GM19397 (cell line): Measurements from ENCODE around the gene SLK.

ENCODE experiments used
- ATAC-seq: cut with Tn5 transposase; IDR thresholded peaks from one replicate; pipeline ENCODE4 v1.9.1; 2021; ENCODE audit warnings: mild to moderate bottlenecking, moderate library complexity; ENCODE audit not compliant: unreplicated experiment

The SLK gene

DNA sequence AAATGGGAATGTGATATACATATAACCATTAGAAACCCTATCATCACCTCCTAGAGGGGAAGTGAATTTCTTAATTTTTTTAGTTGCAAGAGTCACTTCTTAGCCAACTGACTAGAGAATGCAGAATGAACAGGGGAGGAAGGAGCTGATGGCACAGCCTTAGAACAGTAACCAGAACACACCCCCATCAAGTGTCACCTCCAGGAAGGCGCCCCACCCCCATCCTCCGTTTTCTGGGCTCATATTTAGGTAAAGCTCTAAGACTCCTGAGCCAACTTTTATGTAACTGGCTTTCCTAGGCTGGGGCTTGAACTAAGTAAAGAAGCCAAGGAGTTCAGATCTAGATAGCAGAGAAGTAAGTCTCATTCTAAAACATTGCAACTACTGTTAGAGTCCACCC, 64.7 kb downstream of the SLK start:
- ATAC-seq = no peak

DNA sequence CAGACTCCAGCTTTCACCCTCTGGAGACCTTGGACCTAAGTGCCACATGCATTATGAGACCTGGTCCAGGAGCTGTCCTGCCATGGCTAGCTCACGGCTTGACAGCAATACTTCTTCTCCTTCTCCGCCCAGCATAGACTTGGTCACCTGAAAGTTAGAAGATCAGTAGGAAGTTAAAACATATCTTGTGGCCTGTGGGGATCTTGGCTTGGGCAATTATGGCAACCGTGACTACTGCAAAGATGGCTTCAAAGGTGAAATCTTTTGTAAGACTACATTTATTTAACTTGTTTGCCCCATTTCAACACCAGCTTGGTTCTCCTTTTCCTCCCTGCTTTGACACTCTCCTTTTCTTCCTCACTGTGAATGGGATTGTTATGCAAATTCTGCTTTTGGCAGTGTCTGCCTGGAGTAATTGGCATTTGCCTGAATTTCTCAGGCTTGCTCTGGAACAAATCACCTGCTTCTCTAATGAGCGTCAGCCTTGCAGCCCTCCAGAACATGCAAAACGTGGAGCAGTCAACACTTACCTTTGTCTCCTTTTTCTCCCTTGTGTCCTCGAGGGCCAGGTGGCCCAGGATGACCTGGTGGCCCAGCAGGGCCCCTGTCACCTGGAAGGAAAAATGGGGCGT, 65.3 kb downstream of the SLK start:
- ATAC-seq = no peak

DNA sequence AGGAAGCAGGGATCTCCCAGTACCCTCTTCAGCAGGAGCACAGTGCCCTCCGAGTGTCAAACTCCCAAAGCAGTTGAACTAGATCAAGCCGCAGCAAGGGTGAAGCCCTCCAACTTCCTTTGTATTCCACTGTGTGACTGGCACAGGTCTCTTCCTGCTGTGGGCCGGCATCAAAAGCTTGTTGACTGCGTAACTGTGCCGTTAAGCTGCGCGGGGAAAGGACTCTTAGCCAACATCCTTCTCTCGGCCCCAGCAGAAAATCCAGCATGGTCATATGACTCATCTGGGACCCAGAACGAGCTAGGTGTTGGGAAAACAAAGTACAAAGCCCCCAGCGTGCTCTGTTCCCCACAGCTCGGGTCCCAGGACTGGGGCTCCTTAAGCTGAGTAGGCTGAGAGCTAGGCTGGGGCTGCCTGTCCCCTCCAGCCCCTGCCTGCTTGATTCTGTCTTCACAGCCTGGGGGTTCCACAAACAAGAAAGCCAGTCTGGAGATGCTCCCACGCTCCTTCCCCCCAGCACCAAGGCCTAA, 66.5 kb downstream of the SLK start:
- no peak for ATAC-seq

DNA sequence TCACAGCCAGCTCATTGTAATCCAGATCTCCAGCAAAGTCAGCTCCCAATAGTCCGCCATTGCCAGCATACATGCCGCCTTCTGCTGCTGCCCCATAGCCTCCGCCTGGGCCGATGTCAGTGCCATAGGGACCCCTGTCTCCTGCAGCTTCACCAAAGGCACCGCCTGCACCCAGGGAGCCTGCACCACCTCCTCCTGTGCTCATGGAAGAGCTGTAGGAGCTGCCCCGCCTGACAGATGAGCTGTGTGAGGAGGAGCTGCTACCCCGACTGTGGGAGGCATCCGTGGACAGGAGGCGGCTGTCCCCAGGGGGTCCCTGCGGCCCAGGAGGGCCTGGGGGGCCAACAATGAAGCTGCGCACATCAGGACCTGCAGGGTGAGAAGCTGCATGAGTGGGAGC, 67.0 kb downstream of the SLK start:
- no peak for ATAC-seq

DNA sequence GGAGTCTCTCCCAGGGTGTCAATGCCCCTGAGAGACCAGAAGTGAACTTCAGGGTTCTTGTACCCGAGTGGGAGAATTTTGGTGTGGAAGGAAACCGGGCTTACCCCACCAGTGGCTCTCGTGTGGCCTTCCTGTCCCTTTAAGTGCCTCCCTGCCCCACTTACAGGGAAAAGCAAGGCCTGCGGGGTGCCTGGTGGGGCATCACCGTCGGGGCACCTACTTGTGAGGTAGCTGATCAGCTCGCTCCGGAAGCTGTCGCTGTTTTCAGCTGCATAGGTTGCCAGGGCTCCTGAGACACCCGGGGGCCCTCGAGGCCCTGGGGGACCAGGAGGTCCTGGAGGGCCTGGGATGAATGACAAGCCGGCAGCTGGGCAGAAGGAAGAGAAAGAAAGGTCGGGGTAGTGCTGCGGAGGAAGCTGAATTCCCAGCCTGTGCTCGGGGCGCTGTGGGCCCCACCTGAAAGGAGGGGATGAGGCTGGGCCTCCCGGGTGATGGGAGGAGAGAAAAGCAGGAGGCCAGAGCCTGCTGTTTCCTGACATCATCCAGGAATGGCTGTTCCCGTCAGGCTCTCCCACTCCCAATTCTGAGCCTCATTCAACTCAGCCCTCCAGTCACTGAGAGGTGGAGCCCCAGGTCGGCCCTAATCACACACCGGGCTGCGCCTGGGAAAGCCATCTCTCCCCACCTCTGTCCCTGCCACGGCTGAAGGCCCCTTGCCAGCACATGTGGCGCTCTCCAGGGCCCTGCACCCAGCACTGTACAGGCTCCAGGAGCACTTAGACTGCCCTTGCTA, 67.7 kb downstream of the SLK start:
- no peak for ATAC-seq

DNA sequence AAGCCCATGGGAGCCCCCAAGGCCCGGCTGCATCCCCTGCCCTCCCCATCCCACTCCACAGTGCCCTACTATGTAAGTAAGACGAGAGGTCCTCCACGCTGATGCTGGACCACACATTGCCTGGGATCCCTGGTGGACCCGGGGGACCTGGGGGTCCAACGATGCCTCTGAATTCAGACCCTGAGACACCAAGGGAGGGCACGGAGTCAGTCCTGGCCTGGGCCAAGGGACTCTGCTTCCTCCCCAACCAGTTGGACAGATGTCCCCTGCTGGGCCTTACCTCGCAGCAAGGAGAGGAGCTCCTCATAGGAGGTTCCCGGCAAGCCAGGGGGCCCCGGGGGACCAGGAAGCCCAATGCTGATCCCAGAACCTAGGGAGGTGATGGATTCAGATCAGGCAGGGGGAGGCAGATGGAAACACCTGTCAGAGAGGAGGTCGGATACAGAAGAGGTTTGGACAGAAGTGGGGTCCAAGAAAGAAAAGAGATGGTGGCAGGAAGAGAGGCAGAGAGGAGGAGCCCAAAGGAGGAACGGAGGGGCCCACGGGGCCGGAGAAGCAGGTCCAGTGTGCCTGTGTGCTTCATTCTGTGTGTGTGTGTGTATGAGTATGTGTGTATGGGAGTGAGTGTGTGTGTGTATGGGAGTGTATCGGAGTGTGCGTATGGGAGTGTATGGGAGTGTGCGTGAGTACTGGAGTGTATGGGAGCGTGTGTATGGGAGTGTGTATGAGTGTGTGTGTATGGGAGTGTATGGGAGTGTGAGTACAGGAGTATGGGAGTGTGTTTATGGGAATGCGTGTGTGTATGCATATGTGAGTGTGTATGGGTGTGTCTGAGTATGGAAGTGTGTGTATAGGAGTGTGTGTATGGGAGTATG, 68.5 kb downstream of the SLK start:
- no peak for ATAC-seq

DNA sequence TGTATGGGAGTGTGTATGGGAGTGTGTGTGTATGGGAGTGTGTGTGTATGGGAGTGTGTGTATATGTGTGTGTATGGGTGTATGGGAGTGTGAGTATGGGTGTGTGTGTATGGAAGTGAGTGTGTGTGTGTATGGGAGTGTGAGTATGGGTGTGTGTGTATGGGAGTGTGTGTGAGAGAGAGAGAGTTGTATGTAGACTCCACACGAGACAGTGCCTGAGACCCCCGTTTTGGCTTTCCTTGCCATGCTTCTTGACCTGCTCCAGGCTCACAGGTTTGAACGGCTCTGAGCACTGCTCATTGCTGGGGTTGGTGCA, 69.1 kb downstream of the SLK start:
- ATAC-seq = no peak

DNA sequence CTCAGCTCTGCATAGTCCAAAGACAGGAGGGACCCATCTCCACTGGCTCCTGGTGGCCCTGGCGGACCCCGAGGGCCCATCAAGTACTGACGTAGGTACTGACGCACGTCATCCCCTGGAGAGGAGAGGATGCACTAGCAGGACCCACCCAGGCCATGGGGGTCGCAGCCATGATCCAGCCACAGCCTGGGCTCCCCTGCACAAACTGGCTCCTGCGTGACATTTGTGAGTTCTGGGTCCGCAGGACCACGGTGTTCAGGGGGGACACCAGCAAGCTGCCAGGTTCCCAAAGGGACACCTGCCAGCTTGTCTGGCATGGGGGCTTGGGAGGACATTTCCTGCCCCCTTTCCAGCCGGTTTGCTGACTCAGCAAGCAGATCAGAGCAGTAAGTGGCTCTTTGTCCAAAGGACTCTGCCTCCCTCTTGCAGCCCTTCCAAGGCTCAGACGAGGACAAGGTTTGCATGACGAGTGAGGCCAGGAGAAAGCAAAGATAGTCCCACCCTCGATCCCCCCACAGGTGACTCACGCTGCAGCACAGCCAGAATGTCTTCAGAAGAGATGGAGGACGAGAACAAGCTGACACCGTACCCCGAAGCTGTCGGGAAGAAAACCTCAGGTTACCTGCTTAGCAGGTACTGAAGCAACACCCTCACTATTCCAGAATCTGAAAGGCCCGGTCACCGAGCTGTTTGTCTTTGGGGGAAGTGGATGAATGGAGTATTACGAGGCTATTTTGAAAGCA, 69.7 kb downstream of the SLK start:
- ATAC-seq = no peak

DNA sequence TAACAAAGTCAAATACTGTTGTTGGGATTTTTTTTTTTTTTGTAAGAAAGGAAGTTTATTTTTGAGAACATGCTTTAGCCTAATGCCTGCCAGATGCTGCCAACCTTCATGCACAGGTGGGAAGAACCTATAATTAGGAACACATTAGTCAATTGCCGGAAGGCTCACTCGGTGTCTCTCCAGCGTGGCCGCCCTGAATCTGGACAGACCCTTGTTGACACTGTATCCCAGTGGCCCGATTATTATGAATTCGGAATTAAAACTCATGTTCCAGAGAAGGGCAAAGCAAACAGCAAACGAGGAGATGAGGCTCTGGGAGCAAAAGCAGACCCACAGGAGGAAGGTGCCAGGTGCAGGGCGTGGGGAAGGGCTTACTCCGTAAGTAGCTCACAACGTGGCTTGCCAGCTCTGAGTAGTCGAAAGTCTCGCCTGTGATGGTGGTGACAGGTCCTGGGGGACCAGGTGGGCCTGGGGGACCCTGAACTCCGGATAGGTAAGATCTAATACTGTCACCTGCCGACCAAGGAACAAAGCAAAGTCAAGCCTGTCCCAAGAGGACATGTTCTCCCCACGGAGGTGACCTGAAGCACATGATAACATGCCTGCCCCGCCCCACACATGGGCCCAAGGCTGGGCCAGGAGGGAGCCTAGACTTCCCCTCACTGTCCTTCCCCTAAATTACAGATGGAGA, 70.5 kb downstream of the SLK start:
- no peak for ATAC-seq

DNA sequence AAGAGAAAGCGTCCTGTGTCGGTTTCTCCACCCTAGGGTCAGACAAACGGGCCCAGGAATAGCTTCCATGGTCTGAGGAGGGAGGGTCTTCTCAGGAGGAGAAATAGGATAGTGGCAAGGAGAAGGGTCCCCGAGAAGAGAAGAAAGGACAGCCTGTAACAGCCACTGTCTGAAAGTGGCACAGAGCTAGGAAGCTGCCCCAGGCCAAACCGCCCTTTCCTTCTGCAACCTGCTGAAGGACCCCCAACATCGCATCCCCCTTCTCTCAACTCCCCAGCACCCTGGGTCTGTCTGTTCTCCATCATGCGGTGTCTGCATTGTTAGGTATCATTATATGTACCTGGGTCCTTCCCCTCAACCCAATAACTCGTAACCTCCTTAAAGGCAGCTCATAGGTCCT, 71.6 kb downstream of the SLK start:
- ATAC-seq = no peak

DNA sequence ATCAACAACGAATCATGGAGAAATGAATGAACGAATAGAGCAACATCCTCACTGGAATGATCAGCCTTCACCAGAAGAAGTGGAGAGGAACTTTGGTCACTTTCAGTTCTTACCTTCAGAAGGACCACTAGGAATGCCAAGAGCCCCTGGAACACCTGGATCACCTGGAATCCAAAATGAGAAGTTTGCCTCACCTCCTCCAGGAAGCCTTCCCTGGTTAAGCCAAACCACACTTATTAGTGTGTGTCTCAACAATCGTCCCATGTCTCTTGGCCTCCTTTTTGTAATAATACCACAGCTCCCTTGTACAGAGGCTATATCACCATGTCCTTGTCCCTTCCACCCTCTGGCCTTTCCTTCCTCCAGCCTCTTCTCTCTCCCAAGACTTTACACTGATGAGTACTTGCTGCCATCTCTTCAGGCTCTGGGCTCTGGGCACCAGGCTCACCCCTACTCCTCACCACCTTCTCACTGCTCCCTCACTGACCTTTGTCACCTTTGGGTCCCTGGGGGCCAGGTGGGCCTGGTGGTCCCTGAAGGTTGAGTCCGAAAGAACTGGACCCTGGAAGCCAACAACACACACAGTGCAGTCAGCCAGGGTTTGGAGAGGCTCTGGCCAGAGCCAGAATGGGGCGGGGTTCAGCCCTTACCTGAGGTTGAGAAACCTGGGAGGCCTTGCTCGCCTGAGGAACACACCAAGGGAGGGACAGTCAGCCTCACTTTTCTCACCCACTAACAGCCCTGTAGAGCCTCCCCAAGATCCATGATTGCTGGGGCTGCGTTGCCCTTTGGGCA, 72.2 kb downstream of the SLK start:
- ATAC-seq = no peak

DNA sequence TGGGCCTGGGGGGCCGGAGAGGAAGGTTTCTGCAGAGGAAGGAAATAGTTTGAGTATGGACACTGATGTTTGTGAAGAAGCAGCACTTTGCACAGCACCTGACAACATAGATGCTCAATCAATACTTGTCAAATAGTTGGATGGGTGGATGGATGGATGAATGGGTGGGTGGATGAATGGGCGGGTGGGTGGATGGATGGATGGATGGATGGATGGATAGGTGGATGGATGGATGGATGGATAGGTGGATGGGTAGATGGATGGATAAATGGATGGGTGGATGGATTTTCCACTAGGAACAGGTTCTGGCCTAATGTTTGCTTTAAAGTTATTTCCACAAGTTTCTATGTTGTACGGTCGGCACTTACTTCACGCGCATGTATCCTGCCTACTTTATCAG, 73.4 kb downstream of the SLK start:
- no peak for ATAC-seq

DNA sequence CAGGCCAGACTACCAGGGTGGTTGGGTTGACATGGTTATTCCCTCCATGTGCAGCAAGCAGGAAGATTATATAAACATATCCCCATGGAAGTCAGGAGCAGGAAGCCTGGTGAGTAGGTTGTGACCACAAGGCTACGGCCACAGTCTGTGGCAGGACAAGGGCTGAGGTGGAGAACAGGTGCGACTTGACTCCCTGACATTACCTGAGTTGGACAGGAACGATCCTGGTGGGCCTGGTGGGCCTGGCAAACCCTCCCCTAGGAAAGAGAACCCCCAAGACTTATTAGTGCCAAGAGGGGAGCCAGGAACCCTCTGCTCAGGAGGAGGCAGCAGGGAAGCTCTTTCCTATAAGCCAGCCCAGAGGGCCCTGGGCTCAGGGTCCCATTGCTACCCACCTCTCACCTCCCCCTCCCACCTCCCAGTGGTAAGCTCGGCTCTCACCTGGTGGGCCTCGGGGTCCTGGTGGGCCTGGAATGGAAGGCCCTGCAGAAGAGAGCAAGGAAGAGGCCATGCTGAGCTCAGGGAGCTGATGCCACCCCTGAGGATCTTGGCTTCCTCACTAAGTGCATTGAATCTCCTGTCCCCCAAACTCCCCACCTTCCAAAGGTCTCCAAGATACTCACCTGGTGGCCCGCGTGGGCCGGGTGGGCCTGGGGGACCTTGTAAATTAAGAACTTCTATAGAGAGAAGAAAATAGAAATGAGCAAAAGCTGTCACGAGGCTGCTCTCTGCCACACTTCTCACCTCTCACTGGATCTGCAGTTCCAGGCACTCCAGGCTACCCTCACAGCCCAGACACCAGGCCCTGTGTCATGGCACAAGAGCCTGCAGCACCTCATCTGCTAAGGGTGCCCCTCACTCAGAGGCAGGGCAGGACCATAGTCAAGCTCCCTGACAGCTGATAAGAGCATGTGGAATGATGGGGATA, 74.2 kb downstream of the SLK start:
- no peak for ATAC-seq

DNA sequence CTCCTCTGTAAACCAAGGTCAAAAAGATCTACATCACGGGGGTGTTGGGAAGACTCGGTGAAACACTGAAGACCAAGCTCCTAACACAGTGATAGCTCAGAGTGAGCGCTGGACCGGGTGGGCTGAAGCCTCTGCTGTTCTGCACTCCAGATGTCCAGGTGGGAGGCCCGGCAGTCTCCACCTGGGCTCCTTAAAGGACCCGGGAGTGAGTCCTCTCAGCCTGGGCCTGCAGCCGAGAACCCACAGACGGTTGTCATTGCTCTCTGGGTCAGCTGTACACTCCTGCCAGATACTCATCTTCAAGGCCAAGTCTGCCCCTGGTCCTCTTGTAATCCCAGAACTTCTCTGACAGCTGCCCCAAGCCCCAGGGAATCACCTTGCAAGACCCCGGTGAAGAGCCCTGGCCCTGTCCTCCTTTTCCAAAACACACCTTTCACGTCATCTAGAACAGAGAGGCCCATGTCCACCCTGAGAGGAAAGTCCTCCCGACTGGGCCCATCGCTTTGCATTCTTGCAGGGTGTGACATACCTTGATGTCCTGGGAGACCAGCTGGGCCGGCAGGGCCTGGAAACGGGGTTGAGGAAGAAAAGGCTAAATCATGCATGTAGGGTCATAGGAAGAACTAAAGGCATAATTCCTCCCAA, 75.1 kb downstream of the SLK start:
- no peak for ATAC-seq

DNA sequence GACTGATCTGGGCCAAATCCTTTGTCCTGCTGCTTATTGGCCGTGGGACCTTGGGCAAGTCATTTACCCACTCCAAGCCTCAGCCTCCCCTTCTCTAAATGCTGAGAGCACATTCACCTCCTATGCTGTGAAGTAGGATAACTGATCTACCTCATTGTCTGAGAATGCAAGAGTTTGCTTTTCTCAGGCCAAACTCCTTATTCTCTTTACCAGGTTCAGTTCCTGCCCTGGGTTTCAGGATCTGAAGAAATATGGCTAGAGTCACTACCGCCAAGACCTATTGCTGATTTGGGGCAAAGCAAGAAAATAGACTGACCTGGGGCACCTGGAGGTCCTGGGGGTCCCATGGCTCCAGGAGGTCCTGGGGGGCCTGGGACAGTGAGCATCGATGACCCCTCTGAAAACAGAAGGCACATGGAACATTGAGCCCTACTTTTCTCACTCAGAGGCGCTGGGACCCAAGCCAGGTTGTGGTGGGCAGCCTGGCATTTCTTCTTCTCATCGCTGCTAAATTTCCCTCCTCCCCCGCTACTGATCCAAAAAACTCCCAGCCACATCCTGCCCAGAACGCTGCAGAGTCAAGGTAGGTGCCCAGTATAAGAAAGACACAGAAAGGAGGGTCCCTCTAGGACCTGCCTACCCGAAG, 76.4 kb downstream of the SLK start:
- no peak for ATAC-seq

DNA sequence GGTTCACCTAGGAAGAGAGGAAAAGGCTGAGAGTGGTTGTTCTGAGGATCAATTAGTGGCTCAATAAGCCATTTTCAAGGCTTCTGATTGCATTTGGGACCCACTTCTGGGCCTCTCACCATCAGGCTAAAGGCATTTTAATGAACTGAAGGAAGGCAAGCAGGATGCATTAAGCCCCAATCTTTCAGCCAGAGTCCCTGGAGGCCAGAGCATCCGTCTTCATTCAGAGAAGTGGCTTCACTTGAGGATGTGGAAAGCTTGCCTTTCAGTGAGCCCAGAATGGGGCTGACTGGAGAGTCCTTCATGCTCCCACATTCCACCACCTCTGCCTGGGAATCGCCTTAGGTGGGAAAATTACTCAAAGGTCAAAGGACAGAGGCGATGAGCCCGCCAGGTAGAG, 76.9 kb downstream of the SLK start:
- ATAC-seq = no peak
